Endothelial cell of umbilical vein (primary cell): ENCODE data around the gene RAPGEF6. TPM values are rescaled to one million over a fixed set of nuclear protein-coding genes. Genes with fewer than 3 reads are reported as not detected.

ENCODE experiments used
- BruUV-seq: library from RNA; stranded (reverse); fragments of 400-500 nt; replicated peaks from 2 replicates; lab custom pipeline; 2021; lab: Mats Ljungman, UMichigan
- CTCF ChIA-PET: fragments of 300-600, 350-600 bp; sonication (Branson Sonifier 250); formaldehyde crosslinking; loops from one replicate; lab custom pipeline; 2021; ENCODE audit warnings: antibody characterized with exemption, inconsistent platforms; lab: Charles Lee
- POLR2A ChIA-PET: fragments of 300-600, 350-600 bp; sonication (Branson Sonifier 250); formaldehyde crosslinking; loops from one replicate; lab custom pipeline; 2021; ENCODE audit warnings: antibody characterized with exemption, inconsistent platforms; lab: Charles Lee
- DNase-seq: peaks from one replicate; pipeline ENCODE4 v3.0.0-alpha.2; 2011; ENCODE audit warnings: low read depth, low spot score
- FAIRE-seq: peaks from 2 replicates; lab custom pipeline; 2011; peaks lifted over from hg19 to GRCh38; lab: Jason Lieb, UNC
- H2AFZ ChIP-seq: 2 replicates; pipeline ENCODE4 v1.6.0; 2012; ENCODE audit warnings: low read depth, low read length, control low read depth, inconsistent platforms
- H3K27ac ChIP-seq: 2 replicates; pipeline ENCODE4 v1.5.1; 2011; ENCODE audit warnings: low read depth, mild to moderate bottlenecking, control low read depth, low read length, moderate library complexity; ENCODE audit not compliant: insufficient read depth
- H3K27me3 ChIP-seq, 2 experiments: 2 replicates each; pipeline versions ENCODE4 v1.6.0 to v1.6.1; 2011; ENCODE audit warnings: low read length in 2 of 2, mixed read lengths in 1 of 2; ENCODE audit not compliant: control insufficient read depth in 2 of 2, insufficient read depth in 2 of 2
- H3K36me3 ChIP-seq, 2 experiments: 2 replicates in 1 of 2; 3 replicates in 1 of 2; pipeline ENCODE4 v1.5.1; 2011; ENCODE audit warnings: low read length in 2 of 2, mild to moderate bottlenecking in 1 of 2, moderate library complexity in 1 of 2; ENCODE audit not compliant: control insufficient read depth in 2 of 2, insufficient read depth in 2 of 2; ENCODE audit errors: extremely low read depth in 1 of 2
- H3K4me1 ChIP-seq: 3 replicates; pipeline ENCODE4 v1.5.1; 2011; ENCODE audit warnings: mild to moderate bottlenecking, low read length; ENCODE audit not compliant: control insufficient read depth, insufficient read depth; ENCODE audit errors: extremely low read depth
- H3K4me2 ChIP-seq: 2 replicates; pipeline ENCODE4 v1.6.1; 2011; ENCODE audit warnings: low read length, control low read depth, mixed read lengths; ENCODE audit not compliant: insufficient read depth
- H3K4me3 ChIP-seq, 3 experiments: fragments of 200-600 bp in 1 of 3; sonication (generic), shearing (Covaris generic) in 1 of 3; replicated peaks in 1 of 3; 2 replicates each; pipeline ENCODE4 v1.5.1; 2011 to 2016; ENCODE audit warnings: control low read depth in 3 of 3, low read length in 3 of 3, mild to moderate bottlenecking in 2 of 3, inconsistent platforms in 1 of 3, low read depth in 1 of 3, moderate library complexity in 1 of 3; ENCODE audit not compliant: insufficient read depth in 1 of 3
- H3K79me2 ChIP-seq: 2 replicates; pipeline ENCODE4 v1.6.0; 2012; ENCODE audit warnings: low read length, inconsistent platforms; ENCODE audit not compliant: control insufficient read depth, insufficient read depth
- H3K9ac ChIP-seq: replicated peaks from 2 replicates; pipeline ENCODE3; 2011; ENCODE audit warnings: low read length, control low read depth; ENCODE audit not compliant: insufficient read depth; ENCODE audit errors: extremely low read depth
- H3K9me1 ChIP-seq: replicated peaks from 3 replicates; pipeline ENCODE4 v1.6.0; 2011; ENCODE audit warnings: mild to moderate bottlenecking, low read length; ENCODE audit not compliant: control insufficient read depth, insufficient read depth; ENCODE audit errors: extremely low read depth
- H3K9me3 ChIP-seq: replicated peaks from 2 replicates; pipeline ENCODE4 v1.5.1; 2012; ENCODE audit warnings: low read length, inconsistent platforms; ENCODE audit not compliant: control insufficient read depth, insufficient read depth
- H4K20me1 ChIP-seq: replicated peaks from 2 replicates; pipeline ENCODE3; 2011; ENCODE audit warnings: mild to moderate bottlenecking, low read length; ENCODE audit not compliant: control insufficient read depth, insufficient read depth; ENCODE audit errors: extremely low read depth
- CTCF ChIP-seq, 2 donors: IDR thresholded peaks; 1 replicate in 1 of 2; 2 replicates in 1 of 2; pipeline ENCODE4 v1.5.1; 2011; ENCODE audit warnings: low read length in 2 of 2, mild to moderate bottlenecking in 2 of 2, moderate library complexity in 2 of 2, control low read depth in 1 of 2, inconsistent platforms in 1 of 2, low read depth in 1 of 2; ENCODE audit not compliant: insufficient read depth in 1 of 2; ENCODE audit errors: extremely low read depth in 1 of 2
- EZH2 ChIP-seq: IDR thresholded peaks from 2 replicates; pipeline ENCODE4 v1.6.1; 2012; ENCODE audit warnings: borderline replicate concordance, low read depth, mild to moderate bottlenecking, moderate library complexity, low read length, inconsistent platforms; ENCODE audit not compliant: severe bottlenecking
- FOS ChIP-seq: IDR thresholded peaks from 2 replicates; pipeline ENCODE4 v1.6.1; 2011; ENCODE audit warnings: mild to moderate bottlenecking, low read length, moderate library complexity, borderline replicate concordance; ENCODE audit not compliant: insufficient read depth
- GATA2 ChIP-seq: IDR thresholded peaks from 2 replicates; pipeline ENCODE4 v1.7.0; 2011; ENCODE audit warnings: low read depth, mild to moderate bottlenecking, moderate library complexity, mixed read lengths, low read length; ENCODE audit not compliant: insufficient read length, insufficient read depth
- JUN ChIP-seq: IDR thresholded peaks from 2 replicates; pipeline ENCODE4 v1.6.1; 2011; ENCODE audit warnings: borderline replicate concordance, low read depth; ENCODE audit not compliant: insufficient read length, insufficient read depth
- MAX ChIP-seq: IDR thresholded peaks from 2 replicates; pipeline ENCODE4 v1.6.1; 2011; ENCODE audit not compliant: insufficient read depth, insufficient read length
- MYC ChIP-seq: IDR thresholded peaks from one replicate; pipeline ENCODE4 v1.6.1; 2011; ENCODE audit warnings: mild to moderate bottlenecking, low read depth, low read length
- POLR2A ChIP-seq: IDR thresholded peaks from 2 replicates; pipeline ENCODE4 v1.6.1; 2012; ENCODE audit warnings: low read depth, mild to moderate bottlenecking, control low read depth, low read length
- POLR2AphosphoS5 ChIP-seq: IDR thresholded peaks from 2 replicates; pipeline ENCODE4 v1.6.1; 2012; ENCODE audit warnings: low read depth, mild to moderate bottlenecking, control low read depth, low read length, moderate library complexity; ENCODE audit not compliant: insufficient read depth
- dilution Hi-C: fragments of 300-500 bp; cut with MboI; formaldehyde crosslinking; loops from one replicate; pipeline ENCODE4 v1.15.0; 2019; ENCODE audit warnings: low sequenced_read_pairs; ENCODE audit not compliant: extremely low pct_ligation_motif_present
- intact Hi-C: fragments of 100-400 bp; cut with micrococcal nuclease; formaldehyde crosslinking; loops from one replicate; pipeline ENCODE4 v1.10.0; 2022
- polyA plus RNA-seq, 4 experiments: library from polyadenylated mRNA; depleted of rRNA in 3 of 4; stranded (reverse) in 3 of 4; unstranded in 1 of 4; fragments of >200 nt; gene quantifications; 2 replicates each; pipeline versions ENCODE4 v1.2.1 to v1.2.3, GENCODE V29; 2011 to 2012; ENCODE audit warnings: missing spikeins in 1 of 4
- total RNA-seq: library from RNA; stranded (reverse); gene quantifications from 2 replicates; pipeline ENCODE4 v1.2.3, GENCODE V29; 2021

Gene RAPGEF6
- total and polyA plus RNA-seq, 2 donors (not counting 3 experiments of a cell fraction or from before 2014, with no cell fraction given), result 3.5 to 17.5 TPM

GRCh38 chr5:131550606-131551005 lies 84.4 kb downstream of the RAPGEF6 start:
- no peak for TF ChIP-seq POLR2A
- no peak for TF ChIP-seq EZH2
- no peak for TF ChIP-seq JUN
- TF ChIP-seq CTCF (IDR thresholded peaks at IDR 0.05; ENCODE audit: extremely low read depth in 1 of 2, insufficient read depth in 1 of 2, low read depth in 1 of 2, low read length in 2 of 2), result no peak
- TF ChIP-seq GATA2, result no peak
- TF ChIP-seq FOS, result no peak
- TF ChIP-seq MYC, result no peak
- no peak for TF ChIP-seq MAX
- TF ChIP-seq POLR2AphosphoS5, result no peak
- POLR2A ChIA-PET, result no interaction called here

More at GRCh38 chr5:131550606-131551005, 84.4 kb downstream of the RAPGEF6 start:
- Histone ChIP-seq H3K27me3 (no peaks in the 10 kb centered on the region), H3K36me3 (no peaks in the 10 kb centered on the region), H3K9ac (no peak overlapping the region), H4K20me1 (no peaks in the 10 kb centered on the region), H2AFZ (no peak overlapping the region), H3K79me2 (no peaks in the 10 kb centered on the region), H3K9me3 (no peaks in the 10 kb centered on the region), H3K4me3 (no peak overlapping the region), H3K27ac (no peak overlapping the region), H3K4me1 (peaks cover 19% of the 10 kb centered on the region), H3K9me1 (no peaks in the 10 kb centered on the region), H3K4me2 (no peak overlapping the region)
- CTCF ChIA-PET, result interaction anchor here (0.7 to 1.0 kb wide), 2 partner anchors 24 to 39 kb away, joined by 3 read pairs; no protein-coding TSS in a partner anchor
- DNase-seq (peak; percentile 16), FAIRE-seq (no peak)
- intact Hi-C loops, result loop anchor here (2.0 kb wide), 1 partner anchor 14 kb away; no protein-coding TSS in a partner anchor
- no TSS peak for BruUV-seq
- dilution Hi-C loops, result no loop called here
